KOPT-K1 (cell line): ENCODE results near the gene AP2M1.

Experiments used
- H3K27ac ChIP-seq: fragments of 200-600 bp; sonication (generic); 2 replicates; pipeline ENCODE4 v1.5.1; 2016; ENCODE audit warnings: antibody characterized with exemption, mild to moderate bottlenecking, low read depth, low read length; ENCODE audit not compliant: poor library complexity, severe bottlenecking
- H3K36me3 ChIP-seq: fragments of 200-600 bp; sonication (generic); 2 replicates; pipeline ENCODE4 v1.5.1; 2017; ENCODE audit warnings: antibody characterized with exemption, mild to moderate bottlenecking, low read length, moderate library complexity; ENCODE audit not compliant: insufficient read depth
- H3K9me3 ChIP-seq: fragments of 200-600 bp; sonication (generic); 2 replicates; pipeline ENCODE4 v1.5.1; 2017; ENCODE audit warnings: antibody characterized with exemption, low read length, mild to moderate bottlenecking; ENCODE audit not compliant: insufficient read depth, poor library complexity, severe bottlenecking

AP2M1 gene

GRCh38 chr3:184211297-184211696 is 36.6 kb downstream of the AP2M1 start:
- Histone ChIP-seq H3K9me3 (no peaks in the 10 kb centered on the region), H3K27ac (no peak overlapping the region), H3K36me3 (no peaks in the 10 kb centered on the region)

GRCh38 chr3:184211718-184212117 is 37.1 kb downstream of the AP2M1 start:
- Histone ChIP-seq H3K9me3 (no peaks in the 10 kb centered on the region), H3K36me3 (no peaks in the 10 kb centered on the region), H3K27ac (no peak overlapping the region)

- Histone ChIP-seq H3K9me3 (no peaks in the 10 kb centered on the region), H3K36me3 (no peaks in the 10 kb centered on the region), H3K27ac (no peak overlapping the region)
These were observed 44.2 kb downstream of the AP2M1 start for GRCh38 chr3:184218814-184219213.

GRCh38 chr3:184222521-184222920 is 47.9 kb downstream of the AP2M1 start:
- Histone ChIP-seq H3K27ac (no peak overlapping the region), H3K9me3 (no peaks in the 10 kb centered on the region), H3K36me3 (no peaks in the 10 kb centered on the region)

GRCh38 chr3:184223946-184224345 is 49.3 kb downstream of the AP2M1 start:
- Histone ChIP-seq H3K36me3 (no peaks in the 10 kb centered on the region), H3K9me3 (no peaks in the 10 kb centered on the region), H3K27ac (no peak overlapping the region)

- Histone ChIP-seq H3K36me3 (no peaks in the 10 kb centered on the region), H3K9me3 (no peaks in the 10 kb centered on the region), H3K27ac (no peak overlapping the region)
These were observed 52.9 kb downstream of the AP2M1 start for GRCh38 chr3:184227481-184227935.

GRCh38 chr3:184228376-184229137 is 53.9 kb downstream of the AP2M1 start:
- no peaks in the 10 kb centered on the region for H3K9me3 ChIP-seq
- H3K36me3 ChIP-seq = no peaks in the 10 kb centered on the region
- no peak overlapping the region for H3K27ac ChIP-seq

GRCh38 chr3:184229394-184230080 is 54.9 kb downstream of the AP2M1 start, which contains the start of gene VWA5B2:
TSS of gene VWA5B2 (plus strand) at chr3:184229585. CDS start at chr3:184230529, 944 bp downstream.
- Histone ChIP-seq H3K36me3 (no peaks in the 10 kb centered on the region), H3K27ac (no peak within 1 kb of the TSS)

GRCh38 chr3:184230081-184230602 is 55.5 kb downstream of the AP2M1 start:
- no peak overlapping the region for H3K27ac ChIP-seq
- no peaks in the 10 kb centered on the region for H3K9me3 ChIP-seq
- no peaks in the 10 kb centered on the region for H3K36me3 ChIP-seq

More at GRCh38 chr3:184229394-184230080, 54.9 kb downstream of the AP2M1 start, which contains the start of gene VWA5B2:
- H3K9me3 ChIP-seq = no peaks in the 10 kb centered on the region

- Histone ChIP-seq H3K27ac (no peak overlapping the region), H3K9me3 (no peaks in the 10 kb centered on the region), H3K36me3 (no peaks in the 10 kb centered on the region)
These were observed 56.2 kb downstream of the AP2M1 start for GRCh38 chr3:184230603-184231528.

- Histone ChIP-seq H3K27ac (no peak overlapping the region), H3K9me3 (no peaks in the 10 kb centered on the region), H3K36me3 (no peaks in the 10 kb centered on the region)
These were observed 57.0 kb downstream of the AP2M1 start for GRCh38 chr3:184231671-184232070.

- no peak overlapping the region for H3K27ac ChIP-seq
These were observed 58.6 kb downstream of the AP2M1 start for GRCh38 chr3:184233127-184233843.

More at GRCh38 chr3:184233127-184233843, 58.6 kb downstream of the AP2M1 start:
- Histone ChIP-seq H3K36me3 (no peaks in the 10 kb centered on the region), H3K9me3 (no peaks in the 10 kb centered on the region)
